ENCODE results near the gene RPGRIP1L. TPM values are rescaled to one million over a fixed set of nuclear protein-coding genes. Genes with fewer than 3 reads are reported as not detected.
"Not testable (repeated sequence)": the region's sequence is repeated elsewhere in the genome, so short reads cannot be mapped to it uniquely, and the experiment has no call there.

RPGRIP1L gene
- total RNA-seq, 1 donor from 2014 or later: 9.4 TPM

DNA sequence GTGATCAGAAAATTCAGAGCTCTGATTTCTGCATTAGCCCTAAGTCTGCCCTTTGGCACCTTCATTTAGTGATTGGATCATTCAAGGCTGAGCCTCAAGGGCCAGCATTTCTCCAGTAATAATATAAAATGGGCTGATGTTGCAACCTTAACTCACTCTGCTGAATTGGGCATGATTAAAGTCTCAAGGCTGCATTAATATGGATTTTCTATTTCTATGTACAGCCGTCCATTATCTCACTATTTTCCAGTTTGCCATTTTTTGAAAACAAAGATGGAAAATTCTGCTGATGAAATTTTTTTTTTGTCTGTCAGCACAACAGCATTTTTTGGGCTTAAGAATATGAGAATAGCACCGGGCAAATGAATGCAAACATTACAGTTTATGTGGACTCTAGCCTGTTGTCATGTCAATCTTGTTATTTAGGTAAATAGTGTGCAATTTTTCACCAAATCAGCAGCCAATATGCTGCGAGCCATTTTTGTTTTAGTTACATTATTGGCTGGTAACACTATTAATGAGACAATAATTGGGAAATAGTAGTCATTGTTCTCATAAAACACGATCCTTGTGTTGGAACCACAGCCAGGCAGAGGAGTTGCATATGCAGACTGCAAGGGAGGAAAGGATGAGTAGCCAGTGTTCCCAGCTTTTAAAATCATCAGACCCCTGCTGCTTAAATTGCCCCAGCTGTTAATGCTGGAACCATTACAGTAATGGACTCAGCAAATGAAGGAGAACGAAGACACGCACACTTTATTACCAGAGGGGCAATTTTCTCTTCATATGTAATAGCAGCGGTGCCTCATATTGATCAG lies 10.8 kb upstream of the RPGRIP1L start:
- intact Hi-C loops (cut with DNase I): no loop called here
- DNase-seq (ENCODE audit: low spot score): no peak
- ATAC-seq: peak; percentile 79

DNA sequence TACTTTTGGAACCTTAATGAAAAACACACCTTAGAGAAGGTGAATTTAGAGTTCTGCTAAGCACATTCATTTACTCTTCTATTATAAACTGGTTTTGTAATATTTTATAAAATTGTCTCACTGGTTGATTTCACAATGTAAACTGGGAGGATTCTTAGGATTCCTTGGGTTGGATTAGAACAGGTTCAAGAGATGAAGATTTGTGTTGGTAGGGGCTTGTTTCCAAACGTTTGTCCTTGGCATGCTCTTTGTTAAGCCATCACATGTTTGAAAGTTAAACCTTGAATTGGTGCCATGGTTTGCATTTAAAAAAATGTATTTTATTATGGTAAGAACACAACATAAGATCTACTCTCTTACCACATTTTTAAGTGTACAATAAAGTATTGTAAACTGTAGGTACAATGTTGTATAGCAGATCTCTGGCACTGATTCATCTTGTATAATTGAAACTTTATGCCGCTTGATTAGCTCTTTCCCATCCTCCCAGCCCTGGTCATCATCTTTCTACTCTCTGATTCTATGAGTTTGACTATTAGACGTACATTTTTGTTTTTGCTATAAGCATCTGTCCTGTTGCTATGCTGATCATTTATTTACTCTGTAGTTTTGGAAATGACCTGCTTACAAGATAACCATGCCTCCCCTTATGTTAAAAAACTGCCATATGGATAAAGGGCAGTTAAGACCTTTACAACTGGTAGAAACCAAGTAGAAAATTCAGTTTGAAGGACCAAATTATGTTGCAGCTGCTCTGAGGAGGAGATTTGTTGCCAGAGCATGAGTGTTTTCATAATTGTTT lies 9.9 kb upstream of the RPGRIP1L start:
- intact Hi-C loops (cut with DNase I): no loop called here
- peak; percentile 10 for ATAC-seq
- no peak for DNase-seq (ENCODE audit: low spot score)

DNA sequence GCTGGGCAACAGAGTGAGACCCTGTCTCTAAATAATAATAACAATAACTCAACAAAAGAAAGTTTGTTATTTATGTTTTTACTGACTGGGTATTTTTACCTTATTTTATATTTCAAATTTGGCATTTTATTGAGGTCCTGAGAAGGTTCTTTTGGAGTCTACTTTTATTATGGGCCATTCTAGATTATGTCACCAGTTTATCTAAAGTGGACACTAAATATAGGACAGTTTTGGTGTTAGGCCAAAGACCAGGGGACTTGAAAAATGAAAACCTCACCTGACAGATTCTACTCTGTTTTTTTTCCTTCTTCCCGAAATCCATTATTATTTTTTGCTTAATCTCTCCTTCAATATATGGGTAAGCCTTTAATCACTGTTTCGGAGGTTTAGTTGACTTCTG lies 8.4 kb upstream of the RPGRIP1L start:
- intact Hi-C loops (cut with DNase I): no loop called here
- no peak for ATAC-seq
- no peak for DNase-seq (ENCODE audit: low spot score)

GRCh38 chr16:53711390-53711789 lies 7.7 kb upstream of the RPGRIP1L start:
- intact Hi-C loops (cut with DNase I): no loop called here
- ATAC-seq (no peak), DNase-seq (ENCODE audit: low spot score) (no peak)

- intact Hi-C loops (cut with DNase I): no loop called here
- ATAC-seq (no peak), DNase-seq (ENCODE audit: low spot score) (no peak)
Measured at GRCh38 chr16:53708490-53708889, 4.8 kb upstream of the RPGRIP1L start.

GRCh38 chr16:53707671-53708070 lies 4.0 kb upstream of the RPGRIP1L start:
- DNase-seq (ENCODE audit: low spot score): no peak
- intact Hi-C loops (cut with DNase I): no loop called here
- ATAC-seq: no peak

- DNase-seq (ENCODE audit: low spot score) (no peak), ATAC-seq (no peak)
- intact Hi-C loops (cut with DNase I): no loop called here
Measured at GRCh38 chr16:53704445-53704813, 770 bp upstream of the RPGRIP1L start.

GRCh38 chr16:53698271-53698670 lies 5.4 kb downstream of the RPGRIP1L start:
- intact Hi-C loops (cut with DNase I); DNase-seq (ENCODE audit: low spot score); ATAC-seq: not testable (repeated sequence)

DNA sequence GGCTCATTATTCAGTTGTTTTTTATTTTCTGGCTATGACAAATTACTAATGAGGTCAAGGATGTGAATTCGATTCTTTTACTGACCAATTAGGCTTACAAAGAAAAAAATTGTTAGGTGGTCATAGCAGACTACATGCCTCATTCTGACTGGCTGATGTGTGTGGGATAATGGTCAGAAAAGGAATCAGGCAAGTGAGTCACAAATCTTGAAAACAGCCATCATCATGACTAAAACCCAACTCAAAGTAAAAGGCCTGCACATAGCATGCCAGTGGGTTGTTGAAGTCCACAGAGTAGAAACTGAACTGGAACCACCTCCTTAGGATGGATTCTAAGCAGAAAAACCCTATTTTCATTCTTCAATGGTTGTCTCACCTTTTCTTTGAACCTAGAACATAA lies 8.6 kb downstream of the RPGRIP1L start:
- DNase-seq (ENCODE audit: low spot score): no peak
- ATAC-seq: no peak
- intact Hi-C loops (cut with DNase I): no loop called here

DNA sequence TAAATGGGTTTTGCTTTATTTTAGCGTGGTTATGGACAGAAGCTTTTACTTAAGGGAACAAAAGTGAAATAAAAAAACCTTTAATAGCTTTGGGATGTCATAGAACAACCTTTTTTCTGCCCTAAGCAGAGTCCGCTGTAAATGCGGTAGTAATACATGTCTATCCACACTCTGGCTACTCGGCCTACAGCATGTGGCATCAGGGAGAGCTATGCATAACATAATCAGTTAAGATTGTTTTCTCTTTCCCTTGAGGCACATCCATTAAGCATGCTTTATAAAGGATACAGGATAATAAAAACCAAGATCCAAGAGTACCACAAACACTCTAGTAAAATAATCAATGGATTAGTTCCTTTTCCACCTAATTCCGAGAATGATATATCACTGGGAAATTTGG lies 10.3 kb downstream of the RPGRIP1L start:
- intact Hi-C loops (cut with DNase I): no loop called here
- ATAC-seq: no peak
- DNase-seq (ENCODE audit: low spot score): no peak

GRCh38 chr16:53692146-53692545 lies 11.5 kb downstream of the RPGRIP1L start:
- no peak for DNase-seq (ENCODE audit: low spot score)
- no peak for ATAC-seq
- intact Hi-C loops (cut with DNase I): no loop called here

GRCh38 chr16:53690771-53691170 lies 12.9 kb downstream of the RPGRIP1L start:
- no peak for ATAC-seq
- intact Hi-C loops (cut with DNase I): no loop called here
- DNase-seq (ENCODE audit: low spot score): no peak

DNA sequence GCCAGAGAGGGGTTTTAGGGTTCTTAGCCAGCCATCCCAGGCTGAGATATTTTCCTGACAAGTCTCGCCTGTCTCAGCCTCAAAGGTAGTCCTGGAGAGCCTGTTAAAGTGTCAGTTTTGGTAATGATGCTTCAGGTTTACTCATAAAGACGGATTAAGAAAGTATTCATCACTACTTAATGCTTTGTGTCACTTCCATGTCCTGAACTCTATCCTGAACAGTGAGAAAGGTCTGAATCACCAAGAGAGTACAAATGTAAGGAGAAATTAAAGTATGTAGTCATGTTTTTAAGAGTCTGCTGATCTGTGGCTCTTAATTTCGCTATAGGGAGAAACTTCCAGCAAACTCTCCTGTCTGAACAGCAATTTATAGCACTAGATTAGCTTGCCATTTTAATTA lies 14.0 kb downstream of the RPGRIP1L start:
- no peak for ATAC-seq
- intact Hi-C loops (cut with DNase I): no loop called here

DNA sequence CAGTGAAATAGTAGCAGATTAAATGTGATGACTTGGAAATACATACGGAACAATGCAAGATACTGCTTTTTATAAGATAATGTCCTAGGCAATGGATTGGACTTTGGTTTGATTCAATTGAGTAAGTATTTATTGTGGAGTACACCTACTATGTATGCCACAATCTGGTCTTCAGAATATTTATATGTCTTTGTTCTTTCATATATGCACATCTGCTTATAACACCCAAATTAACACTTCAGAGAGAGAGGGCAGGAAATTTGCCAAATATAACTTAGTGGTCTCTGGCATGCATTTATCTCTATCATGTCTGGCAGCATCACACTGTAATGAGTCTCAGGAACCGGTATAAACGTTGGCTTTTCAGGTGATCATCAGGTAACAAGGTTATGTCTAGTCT lies 16.9 kb downstream of the RPGRIP1L start:
- intact Hi-C loops (cut with DNase I): no loop called here
- ATAC-seq: no peak

More for the DNA sequence above, 14.0 kb downstream of the RPGRIP1L start:
- no peak for DNase-seq (ENCODE audit: low spot score)

DNA sequence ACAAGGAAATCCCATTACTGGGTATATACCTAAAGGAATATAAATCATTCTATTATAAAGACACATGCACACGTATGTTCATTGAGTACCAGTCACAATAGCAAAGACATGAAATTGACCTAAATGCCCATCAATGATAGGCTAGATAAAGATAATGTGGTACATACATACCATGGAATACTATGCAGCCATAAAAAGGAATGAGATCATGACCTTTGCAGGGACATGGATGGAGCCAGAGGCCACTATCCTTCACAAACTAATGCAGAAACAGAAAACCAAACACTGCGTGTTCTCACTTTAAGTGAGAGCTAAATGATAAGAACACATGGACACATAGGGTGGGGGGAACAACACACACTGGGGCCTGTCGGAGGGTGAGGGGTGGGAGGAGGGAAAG lies 18.3 kb downstream of the RPGRIP1L start:
- DNase-seq (ENCODE audit: low spot score); intact Hi-C loops (cut with DNase I); ATAC-seq: not testable (repeated sequence)

More for the DNA sequence above, 16.9 kb downstream of the RPGRIP1L start:
- DNase-seq (ENCODE audit: low spot score): no peak

DNA sequence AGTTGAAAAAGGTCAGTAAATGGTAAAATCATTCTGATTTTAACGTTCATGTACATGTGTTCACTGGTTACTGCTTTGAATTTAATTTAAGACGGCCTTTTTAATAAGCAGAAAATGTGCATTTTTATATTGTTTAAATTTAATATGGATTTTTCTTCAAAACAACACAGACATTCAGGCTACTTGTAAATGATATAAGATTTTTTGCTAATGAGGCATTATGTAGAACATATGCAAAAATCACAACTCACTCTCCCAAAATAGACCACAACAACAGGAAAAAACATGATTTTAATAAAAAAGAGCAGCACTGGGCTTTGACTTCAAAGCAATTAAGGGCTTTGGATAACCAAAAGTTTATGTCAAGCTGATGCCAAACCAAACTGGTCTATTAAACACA lies 22.3 kb downstream of the RPGRIP1L start:
- ATAC-seq (no peak), DNase-seq (ENCODE audit: low spot score) (no peak)
- intact Hi-C loops (cut with DNase I): no loop called here

DNA sequence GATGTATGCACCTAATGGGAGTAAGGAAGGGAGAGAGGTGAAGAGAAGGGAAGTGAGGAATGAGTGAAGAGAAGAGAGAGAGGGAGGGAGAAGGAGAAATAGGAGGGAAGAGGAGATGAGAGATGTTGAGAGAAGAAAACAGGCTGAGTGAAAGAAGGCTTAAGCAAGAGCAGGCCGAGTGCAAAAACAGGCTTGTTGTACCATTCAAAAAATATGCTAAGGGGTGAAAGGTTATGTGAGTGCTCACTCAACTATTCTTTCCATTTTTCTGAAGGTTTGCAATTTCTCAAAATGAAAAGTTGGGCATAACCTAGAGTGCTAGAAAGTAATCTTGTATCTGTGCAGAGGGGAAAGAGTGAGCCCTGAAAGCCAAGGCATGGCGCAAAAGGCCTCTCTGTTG lies 22.9 kb downstream of the RPGRIP1L start:
- intact Hi-C loops (cut with DNase I): no loop called here
- ATAC-seq: no peak
- DNase-seq (ENCODE audit: low spot score): no peak

DNA sequence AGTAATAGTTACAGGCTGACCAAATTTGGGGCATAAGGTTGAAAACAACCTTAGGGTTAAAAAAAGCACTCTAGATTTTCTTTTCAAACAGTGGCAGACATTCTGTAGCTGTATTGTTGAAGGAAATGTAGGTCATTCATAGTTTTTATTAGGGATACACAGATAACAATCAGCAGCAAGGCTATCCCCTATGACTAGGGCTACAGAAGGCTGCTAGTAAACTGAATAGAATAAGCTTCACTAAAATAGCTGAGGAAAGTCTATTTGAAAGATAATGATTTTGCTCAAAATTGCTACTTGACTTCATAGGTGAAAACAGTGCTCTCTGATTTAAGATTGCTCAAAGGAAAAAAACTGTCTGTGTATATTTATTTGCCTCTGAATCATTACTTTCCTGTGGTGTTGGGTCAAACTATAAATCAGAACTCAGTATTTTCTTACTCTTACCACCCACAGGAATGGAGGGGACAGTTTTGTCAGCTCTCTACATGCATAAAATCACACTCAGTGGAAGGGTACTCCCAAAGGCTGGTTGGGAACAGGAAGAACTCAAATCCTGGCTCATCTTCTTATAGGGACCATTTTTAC lies 24.8 kb downstream of the RPGRIP1L start:
- DNase-seq (ENCODE audit: low spot score) (no peak), ATAC-seq (no peak)
- intact Hi-C loops (cut with DNase I): no loop called here

- intact Hi-C loops (cut with DNase I): no loop called here
- DNase-seq (ENCODE audit: low spot score) (no peak), ATAC-seq (no peak)
Measured at GRCh38 chr16:53678155-53678554, 25.5 kb downstream of the RPGRIP1L start.

GRCh38 chr16:53673189-53673588 lies 30.5 kb downstream of the RPGRIP1L start:
- DNase-seq (ENCODE audit: low spot score) (no peak), ATAC-seq (no peak)
- intact Hi-C loops (cut with DNase I): no loop called here
